HepG2 (cell line): ENCODE data around the gene MYO3B.

Experiments used
- KLF12 ChIP-seq: sonication (generic); formaldehyde crosslinking; IDR thresholded peaks from 2 replicates; pipeline ENCODE4 v1.4.0; 2020; ENCODE audit warnings: missing genetic modification reagents, borderline replicate concordance
- NR2C2 ChIP-seq: sonication (generic); formaldehyde crosslinking; IDR thresholded peaks from 2 replicates; pipeline ENCODE4 v1.4.0; 2020; ENCODE audit warnings: missing genetic modification reagents, mild to moderate bottlenecking, moderate library complexity, borderline replicate concordance
- RNF2 ChIP-seq: fragments of 450-650 bp; conservative IDR thresholded peaks from 2 replicates; pipeline ENCODE4 v1.6.1; 2016; ENCODE audit warnings: low read depth
- SRY ChIP-seq: sonication (generic); formaldehyde crosslinking; IDR thresholded peaks from 2 replicates; pipeline ENCODE4 v1.8.0; 2022; ENCODE audit warnings: mild to moderate bottlenecking, missing genetic modification reagents
- ZNF281 ChIP-seq: sonication (generic); formaldehyde crosslinking; IDR thresholded peaks from 2 replicates; pipeline ENCODE4 v1.4.0; 2020; ENCODE audit warnings: missing genetic modification reagents, borderline replicate concordance
- ZNF639 ChIP-seq: conservative IDR thresholded peaks from 2 replicates; pipeline ENCODE4 v1.6.1; 2018; ENCODE audit warnings: missing genetic modification reagents
- ZNF850 ChIP-seq: sonication (generic); formaldehyde crosslinking; conservative IDR thresholded peaks from 2 replicates; pipeline ENCODE4 v1.9.0; 2021; ENCODE audit warnings: mild to moderate bottlenecking, missing genetic modification reagents
- TF ChIP-seq, protein P1 (sequence below): sonication (generic); formaldehyde crosslinking; IDR thresholded peaks from 2 replicates; pipeline ENCODE4 v1.4.0; 2020; ENCODE audit warnings: missing genetic modification reagents, borderline replicate concordance

- TF ChIP-seq RNF2 (no peak), ZNF850 (CRISPR knock-in tag) (no peak), SRY (CRISPR knock-in tag) (no peak), KLF12 (no peak), ZNF281 (CRISPR knock-in tag) (no peak), ZNF639 (CRISPR knock-in tag) (no peak), NR2C2 (no peak)
- TF ChIP-seq, protein P1, sequence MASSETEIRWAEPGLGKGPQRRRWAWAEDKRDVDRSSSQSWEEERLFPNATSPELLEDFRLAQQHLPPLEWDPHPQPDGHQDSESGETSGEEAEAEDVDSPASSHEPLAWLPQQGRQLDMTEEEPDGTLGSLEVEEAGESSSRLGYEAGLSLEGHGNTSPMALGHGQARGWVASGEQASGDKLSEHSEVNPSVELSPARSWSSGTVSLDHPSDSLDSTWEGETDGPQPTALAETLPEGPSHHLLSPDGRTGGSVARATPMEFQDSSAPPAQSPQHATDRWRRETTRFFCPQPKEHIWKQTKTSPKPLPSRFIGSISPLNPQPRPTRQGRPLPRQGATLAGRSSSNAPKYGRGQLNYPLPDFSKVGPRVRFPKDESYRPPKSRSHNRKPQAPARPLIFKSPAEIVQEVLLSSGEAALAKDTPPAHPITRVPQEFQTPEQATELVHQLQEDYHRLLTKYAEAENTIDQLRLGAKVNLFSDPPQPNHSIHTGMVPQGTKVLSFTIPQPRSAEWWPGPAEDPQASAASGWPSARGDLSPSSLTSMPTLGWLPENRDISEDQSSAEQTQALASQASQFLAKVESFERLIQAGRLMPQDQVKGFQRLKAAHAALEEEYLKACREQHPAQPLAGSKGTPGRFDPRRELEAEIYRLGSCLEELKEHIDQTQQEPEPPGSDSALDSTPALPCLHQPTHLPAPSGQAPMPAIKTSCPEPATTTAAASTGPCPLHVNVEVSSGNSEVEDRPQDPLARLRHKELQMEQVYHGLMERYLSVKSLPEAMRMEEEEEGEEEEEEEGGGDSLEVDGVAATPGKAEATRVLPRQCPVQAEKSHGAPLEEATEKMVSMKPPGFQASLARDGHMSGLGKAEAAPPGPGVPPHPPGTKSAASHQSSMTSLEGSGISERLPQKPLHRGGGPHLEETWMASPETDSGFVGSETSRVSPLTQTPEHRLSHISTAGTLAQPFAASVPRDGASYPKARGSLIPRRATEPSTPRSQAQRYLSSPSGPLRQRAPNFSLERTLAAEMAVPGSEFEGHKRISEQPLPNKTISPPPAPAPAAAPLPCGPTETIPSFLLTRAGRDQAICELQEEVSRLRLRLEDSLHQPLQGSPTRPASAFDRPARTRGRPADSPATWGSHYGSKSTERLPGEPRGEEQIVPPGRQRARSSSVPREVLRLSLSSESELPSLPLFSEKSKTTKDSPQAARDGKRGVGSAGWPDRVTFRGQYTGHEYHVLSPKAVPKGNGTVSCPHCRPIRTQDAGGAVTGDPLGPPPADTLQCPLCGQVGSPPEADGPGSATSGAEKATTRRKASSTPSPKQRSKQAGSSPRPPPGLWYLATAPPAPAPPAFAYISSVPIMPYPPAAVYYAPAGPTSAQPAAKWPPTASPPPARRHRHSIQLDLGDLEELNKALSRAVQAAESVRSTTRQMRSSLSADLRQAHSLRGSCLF (CRISPR knock-in tag) = no peak
Observed at GRCh38 chr2:170264865-170265264, 86.9 kb downstream of the MYO3B start.
